ENCODE data around the gene LCN6. TPM values are rescaled to one million over a fixed set of nuclear protein-coding genes. Genes with fewer than 3 reads are reported as not detected.

LCN6 gene
- total and polyA plus RNA-seq, 2 of the 13 experiments (the other 11 are each of a cell fraction or from before 2014, with no cell fraction given): not detected

DNA sequence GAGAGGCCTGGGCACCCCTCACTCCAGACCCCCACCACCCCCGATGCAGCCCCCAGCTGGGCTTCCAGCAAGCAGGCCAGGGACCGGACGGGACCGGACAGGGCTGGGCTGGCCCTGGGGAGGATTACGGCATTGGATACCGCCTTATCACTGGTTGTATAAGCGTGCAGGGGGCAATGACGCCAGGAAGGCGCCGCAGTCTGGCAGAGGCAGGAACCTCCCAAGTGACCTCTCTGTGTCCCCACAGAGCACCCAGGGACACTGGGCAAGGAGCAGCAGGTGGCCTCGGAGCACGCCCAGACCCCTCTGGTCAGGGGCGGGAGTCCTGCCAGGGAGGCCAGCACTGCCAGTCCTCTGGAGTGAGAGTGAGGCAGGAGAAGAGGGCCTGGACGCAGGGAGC lies 16.7 kb upstream of the LCN6 start (continued):
- TF ChIP-seq SOX6 (IDR thresholded peaks at IDR 0.05): no peak
- no peak for TF ChIP-seq SOX6 (CRISPR knock-in tag; IDR thresholded peaks at IDR 0.05)
- TF ChIP-seq, protein P1, sequence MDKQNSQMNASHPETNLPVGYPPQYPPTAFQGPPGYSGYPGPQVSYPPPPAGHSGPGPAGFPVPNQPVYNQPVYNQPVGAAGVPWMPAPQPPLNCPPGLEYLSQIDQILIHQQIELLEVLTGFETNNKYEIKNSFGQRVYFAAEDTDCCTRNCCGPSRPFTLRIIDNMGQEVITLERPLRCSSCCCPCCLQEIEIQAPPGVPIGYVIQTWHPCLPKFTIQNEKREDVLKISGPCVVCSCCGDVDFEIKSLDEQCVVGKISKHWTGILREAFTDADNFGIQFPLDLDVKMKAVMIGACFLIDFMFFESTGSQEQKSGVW (CRISPR knock-in tag; IDR thresholded peaks at IDR 0.05; ENCODE audit: borderline replicate concordance): no peak
- TF ChIP-seq, protein P2, sequence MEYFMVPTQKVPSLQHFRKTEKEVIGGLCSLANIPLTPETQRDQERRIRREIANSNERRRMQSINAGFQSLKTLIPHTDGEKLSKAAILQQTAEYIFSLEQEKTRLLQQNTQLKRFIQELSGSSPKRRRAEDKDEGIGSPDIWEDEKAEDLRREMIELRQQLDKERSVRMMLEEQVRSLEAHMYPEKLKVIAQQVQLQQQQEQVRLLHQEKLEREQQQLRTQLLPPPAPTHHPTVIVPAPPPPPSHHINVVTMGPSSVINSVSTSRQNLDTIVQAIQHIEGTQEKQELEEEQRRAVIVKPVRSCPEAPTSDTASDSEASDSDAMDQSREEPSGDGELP (IDR thresholded peaks at IDR 0.05; ENCODE audit: borderline replicate concordance, low read depth): peak; percentile 9; the same call in 1 of the 2 replicates
- TF ChIP-seq ATAD3A (CRISPR knock-in tag; IDR thresholded peaks at IDR 0.05): no peak
- TF ChIP-seq MAFG (CRISPR knock-in tag; IDR thresholded peaks at IDR 0.05): no peak
- TF ChIP-seq ARID2 (CRISPR knock-in tag; IDR thresholded peaks at IDR 0.05; ENCODE audit: borderline replicate concordance): no peak
- TF ChIP-seq ZSCAN9 (CRISPR knock-in tag; IDR thresholded peaks at IDR 0.05; ENCODE audit: borderline replicate concordance): no peak
- no peak for TF ChIP-seq ZFP90 (CRISPR knock-in tag; IDR thresholded peaks at IDR 0.05; ENCODE audit: borderline replicate concordance)
- TF ChIP-seq, protein P3, sequence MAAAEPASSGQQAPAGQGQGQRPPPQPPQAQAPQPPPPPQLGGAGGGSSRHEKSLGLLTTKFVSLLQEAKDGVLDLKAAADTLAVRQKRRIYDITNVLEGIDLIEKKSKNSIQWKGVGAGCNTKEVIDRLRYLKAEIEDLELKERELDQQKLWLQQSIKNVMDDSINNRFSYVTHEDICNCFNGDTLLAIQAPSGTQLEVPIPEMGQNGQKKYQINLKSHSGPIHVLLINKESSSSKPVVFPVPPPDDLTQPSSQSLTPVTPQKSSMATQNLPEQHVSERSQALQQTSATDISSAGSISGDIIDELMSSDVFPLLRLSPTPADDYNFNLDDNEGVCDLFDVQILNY (CRISPR knock-in tag; conservative IDR thresholded peaks at IDR 0.05): no peak
- no peak for TF ChIP-seq NFYB (CRISPR knock-in tag; IDR thresholded peaks at IDR 0.05)
- TF ChIP-seq RXRA (CRISPR knock-in tag; IDR thresholded peaks at IDR 0.05): peak; percentile 61; the same call in 1 of the 2 replicates
- TF ChIP-seq HNRNPH1 (optimal IDR thresholded peaks at IDR 0.05; ENCODE audit: low read depth, low read length): no peak
- TF ChIP-seq NR1H2 (CRISPR knock-in tag; IDR thresholded peaks at IDR 0.05; ENCODE audit: borderline replicate concordance, low read depth): no peak
- no peak for TF ChIP-seq MAFK (conservative IDR thresholded peaks at IDR 0.05 in 1 of 2, IDR thresholded peaks at IDR 0.05 in 1 of 2; ENCODE audit: low read length in 2 of 2)
- no peak for TF ChIP-seq TMF1 (CRISPR knock-in tag; IDR thresholded peaks at IDR 0.05; ENCODE audit: low read depth)
- TF ChIP-seq ZNF232 (CRISPR knock-in tag; IDR thresholded peaks at IDR 0.05; ENCODE audit: borderline replicate concordance): no peak
- TF ChIP-seq POLR2AphosphoS2 (IDR thresholded peaks at IDR 0.05; ENCODE audit: low read depth, low read length): no peak
- no peak for TF ChIP-seq SNRNP70 (IDR thresholded peaks at IDR 0.05; ENCODE audit: low read depth, low read length)
- no peak for TF ChIP-seq HHEX (CRISPR knock-in tag; IDR thresholded peaks at IDR 0.05)
- TF ChIP-seq SAP130 (CRISPR knock-in tag; IDR thresholded peaks at IDR 0.05; ENCODE audit: low read depth): peak; percentile 28; the same call in 1 of the 2 replicates
- TF ChIP-seq RXRB (CRISPR knock-in tag; IDR thresholded peaks at IDR 0.05; ENCODE audit: borderline replicate concordance): peak; percentile 60; the same call in 1 of the 2 replicates
- TF ChIP-seq ZNF7 (CRISPR knock-in tag; IDR thresholded peaks at IDR 0.05): no peak
